NCI-H1417 (cell line): ENCODE results near the gene LYPD6B.

Source experiments
- DNase-seq, 3 experiments: peaks; one replicate each; lab custom pipeline; 2025; lab: John Stamatoyannopoulos, UW

The LYPD6B gene

DNA sequence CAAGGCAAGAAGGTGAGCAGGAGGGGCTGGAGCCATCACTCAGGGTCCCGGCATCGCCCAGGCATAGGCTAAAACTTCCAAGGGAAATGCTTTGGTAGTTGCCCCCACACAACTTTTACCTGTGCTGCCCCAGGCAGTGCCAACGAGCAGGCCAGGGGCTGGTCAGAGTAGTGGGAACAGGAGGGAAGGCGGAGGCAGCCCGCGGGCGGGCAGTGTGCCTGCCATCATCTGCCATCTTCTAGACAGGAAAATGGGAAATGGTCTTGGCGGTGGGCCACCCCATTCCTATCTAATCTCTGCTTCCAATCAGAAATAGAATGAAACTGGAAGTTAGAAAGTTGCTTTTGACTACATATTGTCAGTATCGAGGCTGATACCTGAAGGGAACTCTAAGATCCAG lies 26.0 kb upstream of the LYPD6B start:
- no peak for DNase-seq

DNA sequence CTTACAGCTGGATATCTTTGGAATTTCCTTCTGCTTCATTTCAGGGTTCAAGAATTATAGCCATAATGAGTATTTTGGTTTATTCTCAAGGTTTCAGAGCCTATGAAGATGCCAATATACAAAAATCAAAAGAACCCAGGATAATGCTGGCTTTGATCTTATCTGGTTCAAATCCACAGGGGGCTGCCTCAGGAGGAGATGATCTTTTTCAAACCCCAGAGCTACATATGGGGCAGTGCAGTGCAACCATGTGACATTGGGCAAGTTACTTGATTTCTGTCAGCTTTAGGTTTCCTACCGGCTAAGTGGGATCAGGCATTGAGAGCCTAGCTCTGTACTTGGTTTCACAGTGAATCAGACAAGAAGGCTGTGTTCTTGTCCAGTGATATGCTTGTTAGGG lies 23.0 kb upstream of the LYPD6B start:
- DNase-seq: no peak

DNA sequence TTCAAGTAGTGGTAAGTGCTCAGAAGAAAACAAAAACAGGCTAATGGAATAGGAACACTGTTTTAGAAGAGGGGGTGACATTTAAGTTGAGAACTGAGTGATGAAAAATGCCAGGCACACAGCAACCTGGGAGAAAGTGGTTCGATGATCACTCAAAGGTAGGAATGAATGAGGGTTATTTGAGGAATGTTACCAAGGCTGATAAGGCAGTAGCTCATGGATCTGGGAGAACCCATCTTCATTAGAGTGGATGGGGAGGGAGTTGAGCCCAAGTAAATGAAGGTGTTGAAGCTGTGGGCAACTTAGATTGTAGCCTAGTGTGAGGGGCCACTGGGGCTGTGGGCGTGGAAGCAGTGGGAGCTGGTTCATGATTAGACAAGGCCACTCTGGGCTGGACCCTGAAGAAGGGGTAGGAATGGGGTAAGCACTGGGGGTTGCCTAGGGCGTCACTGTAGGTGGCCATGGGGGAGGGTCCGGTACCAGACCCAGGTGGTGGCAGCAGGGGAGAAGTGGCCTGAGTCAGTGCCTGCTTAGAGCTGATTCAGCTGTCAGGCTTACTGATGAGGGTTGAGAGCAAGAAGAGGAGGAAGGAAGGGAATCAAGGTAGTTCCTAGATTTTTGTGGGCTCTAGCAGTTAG lies 22.5 kb upstream of the LYPD6B start:
- no peak for DNase-seq

DNA sequence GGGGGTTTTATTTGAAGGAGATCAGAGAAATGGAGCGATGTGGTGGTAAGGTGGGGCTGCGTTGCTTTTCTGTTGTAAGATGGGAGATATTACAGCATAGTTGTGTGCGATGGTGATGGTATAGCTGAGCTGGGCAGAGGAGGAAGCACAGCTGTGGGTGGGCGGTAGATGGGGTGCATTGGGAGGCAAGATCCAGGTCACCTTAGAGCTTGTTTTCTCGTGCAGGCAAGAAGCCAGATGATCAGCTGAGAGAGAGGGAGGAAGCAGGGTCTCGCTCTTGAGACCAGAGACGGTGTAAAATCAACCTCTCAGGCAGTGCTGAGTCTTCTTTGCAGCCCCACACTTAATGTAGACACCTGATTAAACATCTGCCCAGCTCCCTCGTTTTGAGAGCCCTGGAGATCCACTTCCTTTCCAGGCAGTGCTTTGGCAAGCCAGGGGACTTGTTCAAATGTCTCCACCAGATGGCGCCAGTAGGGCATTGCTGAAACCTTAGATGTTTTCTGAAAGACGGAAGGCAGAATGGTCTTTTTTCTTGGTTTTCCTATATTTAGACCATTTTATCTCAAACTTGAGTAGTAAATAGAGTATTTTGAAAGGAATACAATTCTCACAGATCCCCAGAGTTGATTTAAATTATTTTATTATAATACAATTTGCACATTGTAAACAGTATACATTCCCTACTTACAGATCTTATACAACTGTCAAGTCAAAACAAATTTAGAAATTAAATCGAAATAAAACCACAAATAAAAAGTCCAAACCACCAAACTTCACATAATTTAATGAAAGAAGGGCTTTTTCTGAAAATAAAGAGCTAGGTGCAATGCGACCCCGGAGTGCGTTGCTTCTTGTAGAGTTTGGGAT lies 21.1 kb upstream of the LYPD6B start:
- DNase-seq: peak; percentile 63 to 89 (median 69)

DNA sequence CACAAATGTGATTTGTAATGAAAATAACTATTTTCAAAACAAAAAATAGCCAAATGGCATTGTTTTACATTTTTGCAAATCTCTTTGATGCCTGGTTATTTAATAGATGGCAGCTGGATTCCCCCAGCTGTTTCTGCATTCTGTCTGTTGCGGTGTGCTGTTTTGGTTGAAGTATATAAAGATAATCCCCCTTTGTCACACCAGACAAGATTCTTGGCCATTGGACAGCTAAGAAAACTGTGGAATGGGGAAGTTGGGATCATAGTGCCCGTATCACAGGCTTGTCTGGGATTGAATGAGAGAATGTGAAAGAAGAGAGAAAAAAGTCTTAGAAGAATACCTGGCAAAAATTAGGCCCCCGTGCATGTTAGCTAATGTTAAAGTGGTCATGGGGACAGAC lies 19.5 kb upstream of the LYPD6B start:
- DNase-seq: no peak

DNA sequence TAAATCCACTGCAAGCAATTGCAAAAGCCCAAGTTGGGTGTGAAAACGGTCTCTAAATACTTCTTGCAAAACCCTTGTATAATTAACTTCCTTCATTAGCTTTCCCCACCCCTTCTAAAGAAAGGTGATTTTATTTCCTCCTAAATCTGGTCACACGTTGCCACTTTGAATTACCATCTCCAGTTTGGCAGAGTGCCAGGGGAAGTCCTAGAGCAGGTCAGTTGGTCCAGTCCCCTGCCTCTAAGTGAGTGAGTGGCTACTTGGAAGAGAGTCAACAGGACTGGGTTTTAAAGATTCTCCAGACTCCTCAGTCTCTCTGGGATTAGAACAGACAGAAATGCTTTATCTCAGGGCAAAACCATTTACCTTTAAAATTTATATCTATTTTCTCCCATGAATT lies 18.7 kb upstream of the LYPD6B start:
- peak in 1 of 3 experiments; percentile 5 for DNase-seq

DNA sequence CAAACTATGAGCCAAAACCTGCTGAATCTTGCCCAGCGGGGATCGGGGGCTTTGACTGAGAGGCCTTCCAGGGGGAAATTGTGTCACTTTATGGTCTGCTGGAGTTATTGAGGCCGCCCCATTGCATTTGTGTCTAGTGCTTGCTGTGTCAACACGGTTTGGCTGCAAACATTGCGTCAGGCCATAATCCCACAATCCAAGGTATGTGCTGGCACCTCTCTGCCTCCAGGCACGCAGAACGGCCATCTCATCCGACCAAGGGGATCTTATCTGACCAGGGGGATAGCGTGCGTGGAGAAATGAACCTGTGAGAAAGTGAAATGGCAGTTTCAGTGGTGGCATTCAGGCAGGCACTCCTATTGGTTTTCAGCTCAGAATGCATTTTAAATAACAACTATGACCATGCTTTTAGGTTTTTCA lies 18.1 kb upstream of the LYPD6B start:
- DNase-seq: no peak

DNA sequence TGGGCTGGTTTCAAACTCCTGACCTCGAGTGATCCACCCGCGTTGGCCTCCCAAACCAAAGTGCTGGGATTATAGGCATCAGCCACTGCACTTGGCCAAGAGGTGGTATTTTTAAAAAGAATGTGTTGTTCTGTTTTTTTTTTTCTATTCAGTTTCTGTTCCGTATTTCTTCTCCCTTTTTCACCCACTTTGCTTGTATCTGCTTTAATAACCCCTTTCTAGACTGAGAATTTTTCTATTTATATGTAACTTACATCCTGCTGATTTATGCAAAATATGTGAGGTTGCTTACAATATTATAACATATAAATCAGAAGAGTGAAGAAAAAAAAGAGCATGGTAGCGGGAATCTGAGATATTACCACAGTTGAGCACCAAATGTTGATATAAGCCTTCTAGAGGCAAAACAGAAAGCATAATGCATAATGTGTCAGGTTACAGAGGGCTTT lies 17.2 kb upstream of the LYPD6B start:
- no peak for DNase-seq

DNA sequence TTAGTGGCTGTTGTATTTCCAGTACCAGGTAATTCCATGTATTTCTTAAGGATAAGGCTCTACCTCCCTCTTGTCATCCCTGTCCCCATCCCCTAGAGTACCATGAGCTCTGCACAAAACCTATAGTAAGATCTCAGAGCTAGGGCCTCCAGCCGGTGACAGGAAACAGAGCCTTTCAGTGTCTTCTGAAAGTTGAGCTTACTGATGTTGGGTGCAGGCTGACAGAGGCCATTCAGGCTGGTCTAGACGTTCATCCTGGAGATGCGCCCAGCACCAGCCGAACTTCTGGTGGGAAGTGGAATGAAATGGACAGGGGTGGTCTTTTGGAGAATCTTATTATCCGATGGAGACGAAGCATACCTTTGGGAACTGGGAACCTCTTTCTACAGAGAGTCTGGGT lies 16.7 kb upstream of the LYPD6B start:
- DNase-seq: no peak

DNA sequence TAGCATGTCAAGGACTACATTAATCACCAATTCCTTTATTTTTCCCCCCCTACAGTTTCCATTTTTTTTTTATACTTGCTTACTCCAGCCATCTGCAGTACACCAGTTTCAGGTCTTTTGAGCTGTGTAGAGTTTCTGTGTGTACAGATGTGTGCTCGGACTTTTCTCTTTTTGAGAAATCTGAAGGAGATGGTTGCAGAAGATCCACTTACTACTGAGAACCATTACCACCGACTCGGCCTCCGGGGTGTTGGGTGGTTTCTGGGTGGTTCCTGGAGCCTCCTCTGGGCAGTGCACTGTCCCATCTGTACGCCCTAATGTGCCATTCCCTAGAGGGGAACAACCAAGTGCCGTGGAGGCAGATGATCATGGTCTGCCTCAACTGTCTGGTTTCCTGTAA lies 15.4 kb upstream of the LYPD6B start:
- no peak for DNase-seq

DNA sequence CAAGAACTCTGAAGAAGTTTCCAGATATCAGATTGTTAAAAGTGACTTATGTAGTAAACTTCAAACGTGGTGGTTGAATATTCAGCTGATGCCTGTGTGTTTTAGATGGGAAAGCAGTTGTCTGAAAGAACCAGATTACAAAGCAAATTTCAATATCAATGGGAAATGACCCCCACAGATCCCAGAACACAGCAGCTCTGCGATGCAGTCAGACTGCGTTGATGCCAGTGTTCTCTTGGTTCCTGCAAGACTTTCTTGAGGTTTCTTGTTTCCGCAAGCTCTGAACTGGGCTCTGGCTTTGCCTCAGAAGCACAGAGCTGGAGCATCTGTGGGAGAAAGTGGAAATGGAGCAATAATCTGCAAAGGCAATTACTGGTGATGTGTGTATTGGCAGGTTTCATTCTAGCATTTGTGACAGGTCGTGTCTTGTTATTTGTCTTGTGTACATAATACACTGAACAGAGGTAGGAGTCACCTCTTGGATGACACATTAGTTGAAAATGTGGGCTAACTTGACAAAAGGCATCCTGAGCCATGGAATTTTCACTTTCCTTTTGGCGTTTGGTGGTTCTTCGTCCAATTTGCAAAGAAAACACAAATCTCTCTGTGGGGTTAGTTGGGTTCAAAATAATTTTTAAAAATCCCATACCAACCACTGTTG lies 10.8 kb upstream of the LYPD6B start:
- no peak for DNase-seq

DNA sequence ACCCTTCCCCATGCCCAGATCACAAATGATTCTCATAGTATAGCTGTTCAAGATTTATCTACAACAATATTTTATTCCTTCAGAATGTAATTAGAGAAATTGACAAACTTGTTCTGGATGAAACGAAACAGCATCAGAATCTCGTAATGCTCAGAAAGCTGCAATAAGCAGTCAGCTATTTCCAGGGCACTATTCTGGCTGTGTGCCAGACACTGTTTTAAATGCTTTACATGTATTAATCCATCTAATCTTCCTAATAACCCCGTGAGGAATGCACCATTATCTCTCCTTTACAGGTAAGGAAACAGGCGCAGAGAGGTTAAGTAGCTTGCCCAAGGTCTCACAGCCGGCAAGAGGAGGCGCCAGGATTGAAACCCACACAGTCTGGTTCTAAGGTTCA lies 10.1 kb upstream of the LYPD6B start:
- DNase-seq: peak in 1 of 3 experiments; percentile 10

DNA sequence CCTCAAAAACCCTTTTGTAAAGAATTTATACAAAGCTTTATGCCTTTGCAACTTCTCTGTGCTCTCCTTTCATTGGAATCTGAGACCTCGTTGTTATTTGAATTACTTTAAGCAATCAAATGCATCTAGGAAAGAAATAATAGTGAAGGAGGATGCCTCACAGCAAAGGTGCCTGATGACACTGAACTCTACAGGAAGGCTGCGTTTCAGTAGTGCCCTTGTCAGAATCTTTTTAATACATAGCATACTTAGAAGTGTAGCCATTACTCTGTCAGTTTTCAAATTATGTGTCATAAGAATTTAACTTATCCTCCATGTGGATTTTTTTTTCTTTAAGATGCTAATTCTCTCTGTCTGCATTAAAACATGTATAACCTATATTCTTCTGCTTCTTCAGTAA lies 9.6 kb upstream of the LYPD6B start:
- no peak for DNase-seq

DNA sequence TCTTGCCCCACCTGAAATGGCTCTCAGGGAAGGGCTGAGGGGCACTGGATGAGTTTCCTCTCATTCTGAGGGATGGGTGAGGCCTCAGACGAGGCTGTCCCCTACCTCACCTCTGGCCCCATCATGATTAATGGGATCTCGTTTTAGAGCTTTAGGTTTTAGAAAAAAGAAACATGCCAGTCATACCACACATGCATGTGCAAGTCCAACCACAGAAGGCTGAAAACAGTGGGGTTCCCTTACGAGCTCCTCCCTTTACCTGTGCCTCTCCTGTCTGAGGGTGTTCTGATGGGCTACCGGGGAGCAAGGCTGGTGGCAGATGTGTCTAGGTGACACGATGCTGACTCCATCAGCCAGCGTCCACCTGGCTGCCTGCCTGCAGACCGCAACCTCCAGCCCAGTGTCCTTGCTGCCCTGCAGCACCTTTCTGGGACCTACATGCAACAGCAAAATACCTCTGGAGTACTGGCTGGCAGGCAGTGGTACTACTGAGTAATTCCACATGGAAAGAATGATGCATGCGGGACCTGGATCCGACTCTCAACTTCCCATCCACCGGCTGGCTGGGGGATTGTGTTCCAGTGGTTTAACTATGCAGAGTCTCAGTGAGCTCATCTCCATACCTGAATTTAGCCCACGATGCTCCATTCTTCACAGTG lies 9.1 kb upstream of the LYPD6B start:
- DNase-seq: peak in 1 of 3 experiments; percentile 9

DNA sequence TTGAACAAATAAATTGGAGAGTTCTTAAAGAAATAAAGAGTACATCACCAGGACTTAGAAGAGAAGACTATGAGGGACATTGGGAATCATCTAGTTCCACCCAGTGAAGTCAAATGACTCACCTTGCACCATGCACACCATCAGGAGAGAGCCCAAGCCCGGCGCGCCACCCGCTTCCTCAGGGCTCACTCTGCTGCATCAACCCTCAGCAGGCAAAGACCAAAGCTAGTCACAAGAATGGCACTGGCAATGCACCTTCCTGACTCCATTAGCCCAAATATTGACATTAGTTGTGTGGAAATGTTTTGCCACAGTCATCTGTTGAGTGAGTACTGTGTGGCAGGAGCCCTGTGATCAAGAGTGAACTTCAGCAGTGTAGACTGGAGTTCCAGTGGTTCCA lies 7.1 kb upstream of the LYPD6B start:
- no peak for DNase-seq

DNA sequence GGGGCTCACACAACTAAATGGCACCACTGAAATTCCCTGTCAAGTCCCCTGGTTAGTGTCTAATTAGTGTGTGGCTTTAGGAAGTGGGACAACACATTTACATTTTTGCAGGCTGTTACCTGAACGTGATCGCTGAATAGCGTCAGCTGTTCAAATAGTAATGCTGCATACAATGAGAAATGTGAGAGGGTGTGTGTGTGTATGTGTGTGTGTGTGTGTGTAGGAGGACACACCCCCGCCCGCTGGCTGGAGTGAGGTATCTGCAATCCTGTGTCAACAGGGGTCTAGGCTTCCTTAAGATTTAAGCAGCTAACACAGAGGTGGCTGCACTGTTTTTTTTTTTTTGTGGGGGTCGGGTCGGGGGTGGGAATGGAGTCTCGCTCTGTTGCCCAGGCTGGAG lies 4.8 kb upstream of the LYPD6B start:
- DNase-seq: peak; percentile 58 to 88 (median 63)

DNA sequence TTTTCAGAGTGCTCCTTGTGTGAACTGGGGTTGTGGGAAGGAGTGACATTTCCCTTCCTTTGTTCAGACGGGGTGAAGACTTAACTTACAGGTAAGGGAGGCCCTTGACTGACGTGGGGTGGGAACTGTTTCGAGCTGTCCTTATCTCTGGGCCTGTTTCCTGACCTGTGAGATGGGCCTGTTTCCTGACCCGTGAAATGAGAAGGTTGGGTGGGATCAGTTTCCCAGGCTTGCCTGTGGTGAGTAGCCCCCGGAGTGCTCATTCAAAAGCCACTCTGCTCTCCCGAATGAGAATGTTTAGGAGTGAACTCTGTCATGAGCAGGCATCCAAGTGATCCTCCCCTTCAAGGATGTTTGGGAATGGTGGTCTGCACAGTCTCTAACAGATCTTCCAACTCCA lies 4.1 kb upstream of the LYPD6B start:
- DNase-seq: no peak

DNA sequence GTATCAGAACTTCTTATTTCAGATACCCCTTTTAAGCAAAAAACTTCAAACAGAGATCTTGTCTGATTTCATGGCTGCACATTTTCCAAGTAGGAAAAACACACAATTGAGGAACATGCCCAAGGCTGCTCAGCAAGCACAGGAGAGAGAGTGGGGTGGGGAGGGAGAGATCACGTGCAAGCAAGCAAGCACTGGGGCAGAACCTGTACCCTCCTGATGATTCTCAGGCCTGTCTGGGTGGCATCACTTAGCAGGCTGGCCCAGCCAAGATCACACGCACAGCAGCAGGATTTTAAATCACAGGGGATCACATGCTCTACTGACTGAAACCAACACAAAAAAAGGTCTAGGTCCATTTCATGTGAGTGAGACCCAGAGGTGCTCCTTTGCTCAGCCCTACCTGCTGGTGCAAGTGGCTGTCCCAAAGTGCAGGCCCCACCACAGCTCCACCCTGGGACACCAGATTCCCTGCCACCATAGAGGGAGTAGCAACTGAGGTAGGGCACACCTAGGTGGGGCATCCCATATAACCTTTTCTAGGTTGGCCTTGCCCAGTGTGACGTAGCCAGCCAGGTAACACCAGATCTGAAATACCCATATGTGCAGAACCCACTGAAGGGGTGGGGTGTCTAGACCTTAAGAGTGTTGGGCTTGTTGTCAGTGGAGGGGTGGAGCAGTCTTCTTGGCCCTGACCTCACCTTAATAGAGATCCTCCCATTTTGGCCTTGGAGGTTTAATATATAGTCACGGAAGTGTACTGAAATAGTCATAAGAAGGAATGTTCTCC lies 1.8 kb upstream of the LYPD6B start:
- DNase-seq: no peak

DNA sequence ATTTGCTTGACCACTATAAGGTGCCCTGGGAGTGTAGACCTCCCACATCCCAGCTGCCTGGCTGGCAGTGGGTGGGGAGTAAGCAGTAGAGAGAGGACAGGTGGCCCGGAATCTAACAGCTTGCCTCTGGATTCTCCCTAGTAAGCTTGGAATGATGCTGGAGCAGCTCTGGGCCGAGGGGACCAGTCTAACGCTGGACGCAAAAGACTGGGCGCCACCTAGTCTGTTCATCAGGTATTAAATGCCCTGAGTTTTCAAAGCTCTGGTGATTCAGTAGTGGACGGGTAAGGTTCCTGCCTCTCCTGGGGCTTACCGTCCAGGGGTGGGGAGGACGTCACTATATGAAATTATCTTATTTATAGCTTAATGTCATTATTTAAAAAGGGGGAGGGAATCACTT lies 648 bp upstream of the LYPD6B start:
- DNase-seq: peak in 2 of 3 experiments; percentile 66 to 72

DNA sequence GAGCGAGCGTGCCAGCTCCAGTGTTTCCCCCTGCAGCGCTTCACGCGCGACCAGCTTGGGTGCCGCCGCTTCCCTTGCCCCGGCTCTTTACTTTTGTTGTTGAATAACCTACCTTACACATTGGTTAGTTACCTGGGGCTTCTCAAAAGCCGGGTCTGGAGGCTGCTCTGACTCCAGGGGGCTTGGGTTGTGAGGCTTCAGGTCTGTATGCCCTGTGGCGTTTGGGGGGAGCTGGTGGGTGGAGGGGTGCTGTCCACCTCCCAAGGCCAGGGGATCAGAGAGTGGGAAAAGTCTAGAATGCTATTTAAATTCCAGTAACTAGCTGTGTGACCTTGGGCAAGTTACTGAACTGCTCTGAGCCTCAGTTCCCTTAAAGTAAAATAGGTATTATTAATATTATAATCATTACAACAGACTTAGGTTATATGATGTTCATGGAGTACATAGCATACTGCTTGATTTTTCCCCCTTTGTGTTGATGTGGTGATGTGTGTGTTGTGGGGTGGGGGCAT lies 770 bp downstream of the LYPD6B start:
- DNase-seq: no peak

DNA sequence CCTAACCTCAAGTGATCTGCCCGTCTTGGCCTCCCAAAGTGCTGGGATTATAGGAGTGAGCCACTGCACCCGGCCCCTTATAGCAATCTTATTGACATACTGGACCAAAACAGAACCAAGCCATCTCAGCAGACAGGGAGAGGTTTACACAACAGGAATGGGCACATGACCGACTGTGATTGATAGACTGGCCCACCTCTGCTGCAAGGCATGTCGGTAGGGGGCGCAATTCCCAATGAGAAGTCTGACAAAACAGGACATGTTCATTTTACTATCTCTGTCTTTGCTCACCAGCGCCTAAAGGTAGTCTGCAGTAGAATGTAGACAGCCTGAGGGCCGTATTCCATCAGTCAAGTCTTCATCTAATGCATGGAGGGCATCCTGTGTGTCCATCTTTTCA lies 2.0 kb downstream of the LYPD6B start:
- DNase-seq: no peak
